Adrenal gland (tissue), 5 donors: ENCODE measurements around the gene SNAPC4.
"Not testable (repeated sequence)": the region's sequence is repeated elsewhere in the genome, so short reads cannot be mapped to it uniquely, and the experiment has no call there.

Experiments used
- POLR2A ChIP-seq, 2 donors: fragments of 450-650 bp; IDR thresholded peaks; one replicate each; pipeline ENCODE4 v1.6.1; 2017; ENCODE audit warnings: antibody characterized with exemption in 2 of 2, mild to moderate bottlenecking in 2 of 2, moderate library complexity in 1 of 2
- TF ChIP-seq, protein P1 (sequence below), 6 experiments: fragments of 450-650 bp in 4 of 6; fragments of 200-600 bp in 2 of 6; sonication (generic) in 1 of 6; IDR thresholded peaks; 1 replicate in 5 of 6; 2 replicates in 1 of 6; pipeline versions ENCODE4 v1.5.1 to v1.8.0; 2016 to 2021; ENCODE audit warnings: antibody characterized with exemption in 6 of 6, mild to moderate bottlenecking in 2 of 6, moderate library complexity in 1 of 6
- donor health status: DM: no; HTN: no; CAD: no.

DNA sequence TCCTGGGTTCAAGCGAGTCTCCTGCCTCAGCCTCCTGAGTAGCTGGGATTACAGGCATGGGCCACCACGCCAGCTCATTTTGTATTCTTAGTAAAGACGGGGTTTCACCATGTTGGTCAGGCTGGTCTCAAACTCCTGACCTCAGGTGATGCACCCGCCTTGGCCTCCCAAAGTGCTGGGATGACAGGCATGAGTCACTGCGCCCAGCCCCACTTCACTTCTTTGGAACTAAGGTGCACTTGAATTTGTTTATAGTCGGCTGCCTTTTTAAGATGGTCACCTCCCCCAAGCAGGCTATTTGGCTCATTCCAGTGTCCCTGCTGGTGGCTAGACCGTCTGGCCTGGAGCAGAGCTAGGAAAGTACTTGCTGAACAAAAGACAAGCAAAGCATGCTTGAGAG lies 25.4 kb upstream of the SNAPC4 start:
- TF ChIP-seq, protein P1, sequence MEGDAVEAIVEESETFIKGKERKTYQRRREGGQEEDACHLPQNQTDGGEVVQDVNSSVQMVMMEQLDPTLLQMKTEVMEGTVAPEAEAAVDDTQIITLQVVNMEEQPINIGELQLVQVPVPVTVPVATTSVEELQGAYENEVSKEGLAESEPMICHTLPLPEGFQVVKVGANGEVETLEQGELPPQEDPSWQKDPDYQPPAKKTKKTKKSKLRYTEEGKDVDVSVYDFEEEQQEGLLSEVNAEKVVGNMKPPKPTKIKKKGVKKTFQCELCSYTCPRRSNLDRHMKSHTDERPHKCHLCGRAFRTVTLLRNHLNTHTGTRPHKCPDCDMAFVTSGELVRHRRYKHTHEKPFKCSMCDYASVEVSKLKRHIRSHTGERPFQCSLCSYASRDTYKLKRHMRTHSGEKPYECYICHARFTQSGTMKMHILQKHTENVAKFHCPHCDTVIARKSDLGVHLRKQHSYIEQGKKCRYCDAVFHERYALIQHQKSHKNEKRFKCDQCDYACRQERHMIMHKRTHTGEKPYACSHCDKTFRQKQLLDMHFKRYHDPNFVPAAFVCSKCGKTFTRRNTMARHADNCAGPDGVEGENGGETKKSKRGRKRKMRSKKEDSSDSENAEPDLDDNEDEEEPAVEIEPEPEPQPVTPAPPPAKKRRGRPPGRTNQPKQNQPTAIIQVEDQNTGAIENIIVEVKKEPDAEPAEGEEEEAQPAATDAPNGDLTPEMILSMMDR (IDR thresholded peaks at IDR 0.05), result not testable (repeated sequence)
- not testable (repeated sequence) for TF ChIP-seq POLR2A (IDR thresholded peaks at IDR 0.05)
